WTC11 (cell line): ENCODE measurements around the gene RASIP1. TPM values are rescaled to one million over a fixed set of nuclear protein-coding genes. Genes with fewer than 3 reads are reported as not detected.

Source experiments
- CREB1 ChIP-seq: sonication (generic); formaldehyde crosslinking; IDR thresholded peaks from 2 replicates; pipeline ENCODE4 v1.8.0; 2023; ENCODE audit warnings: mild to moderate bottlenecking, missing genetic modification reagents
- EMX1 ChIP-seq: fragments of 250-450 bp; sonication (Bioruptor Pico); IDR thresholded peaks from 2 replicates; pipeline ENCODE4 v1.8.0; 2021; ENCODE audit warnings: mild to moderate bottlenecking
- ETV6 ChIP-seq: sonication (generic); formaldehyde crosslinking; IDR thresholded peaks from 2 replicates; pipeline ENCODE4 v1.8.1; 2022; ENCODE audit warnings: mild to moderate bottlenecking, missing genetic modification reagents
- GRHL2 ChIP-seq: fragments of 250-450 bp; sonication (Bioruptor Pico); IDR thresholded peaks from 2 replicates; pipeline ENCODE4 v1.8.0; 2022; ENCODE audit warnings: mild to moderate bottlenecking, moderate library complexity; ENCODE audit not compliant: insufficient replicate concordance, severe bottlenecking
- HMGA2 ChIP-seq: fragments of 250-450 bp; sonication (Bioruptor Pico); IDR thresholded peaks from 2 replicates; pipeline ENCODE4 v1.4.0; 2021; ENCODE audit warnings: mild to moderate bottlenecking, moderate library complexity
- JAZF1 ChIP-seq: fragments of 250-450 bp; sonication (Bioruptor Pico); IDR thresholded peaks from 2 replicates; pipeline ENCODE4 v1.9.0; 2021; ENCODE audit warnings: moderate library complexity, mild to moderate bottlenecking, inconsistent platforms
- MYBL2 ChIP-seq: sonication (generic); formaldehyde crosslinking; IDR thresholded peaks from 2 replicates; pipeline ENCODE4 v1.8.1; 2023; ENCODE audit warnings: mild to moderate bottlenecking, moderate library complexity, missing genetic modification reagents
- NFATC4 ChIP-seq: fragments of 250-450 bp; sonication (Bioruptor Pico); IDR thresholded peaks from 2 replicates; pipeline ENCODE4 v1.9.0; 2021; ENCODE audit warnings: mild to moderate bottlenecking
- NR2C2 ChIP-seq: sonication (generic); formaldehyde crosslinking; IDR thresholded peaks from 2 replicates; pipeline ENCODE4 v1.8.0; 2022; ENCODE audit warnings: mild to moderate bottlenecking, missing genetic modification reagents
- RELA ChIP-seq: sonication (generic); formaldehyde crosslinking; IDR thresholded peaks from 2 replicates; pipeline ENCODE4 v1.8.1; 2022; ENCODE audit warnings: missing genetic modification reagents, mild to moderate bottlenecking, borderline replicate concordance
- TEAD4 ChIP-seq: sonication (generic); formaldehyde crosslinking; IDR thresholded peaks from 2 replicates; pipeline ENCODE4 v1.8.0; 2022; ENCODE audit warnings: mild to moderate bottlenecking, missing genetic modification reagents
- TP53 ChIP-seq: sonication (generic); formaldehyde crosslinking; IDR thresholded peaks from 2 replicates; pipeline ENCODE4 v1.8.1; 2023; ENCODE audit warnings: mild to moderate bottlenecking, missing genetic modification reagents
- ZBTB21 ChIP-seq: sonication (generic); formaldehyde crosslinking; IDR thresholded peaks from 2 replicates; pipeline ENCODE4 v1.8.1; 2023; ENCODE audit warnings: mild to moderate bottlenecking, missing genetic modification reagents, borderline replicate concordance
- ZNF138 ChIP-seq: sonication (generic); formaldehyde crosslinking; conservative IDR thresholded peaks from 2 replicates; pipeline ENCODE4 v1.8.1; 2022; ENCODE audit warnings: mild to moderate bottlenecking, moderate library complexity, missing genetic modification reagents
- ZNF396 ChIP-seq: fragments of 250-450 bp; sonication (Bioruptor Pico); IDR thresholded peaks from 2 replicates; pipeline ENCODE4 v1.8.0; 2021; ENCODE audit warnings: mild to moderate bottlenecking, moderate library complexity, borderline replicate concordance
- total RNA-seq: library from RNA; stranded (reverse); gene quantifications from 3 replicates; pipeline ENCODE4 v1.2.3, GENCODE V29; 2021
- TF ChIP-seq, protein P1 (sequence below): sonication (generic); formaldehyde crosslinking; IDR thresholded peaks from 2 replicates; pipeline ENCODE4 v1.8.1; 2023; ENCODE audit warnings: mild to moderate bottlenecking, missing genetic modification reagents, borderline replicate concordance
- TF ChIP-seq, protein P2 (sequence below): fragments of 250-450 bp; sonication (Bioruptor Pico); IDR thresholded peaks from 2 replicates; pipeline ENCODE4 v1.9.0; 2021; ENCODE audit warnings: moderate library complexity, mild to moderate bottlenecking, inconsistent platforms, borderline replicate concordance
- TF ChIP-seq, protein P3 (sequence below): sonication (generic); formaldehyde crosslinking; IDR thresholded peaks from 2 replicates; pipeline ENCODE4 v1.8.0; 2022; ENCODE audit warnings: mild to moderate bottlenecking, missing genetic modification reagents
- TF ChIP-seq, protein P4 (sequence below): sonication (generic); formaldehyde crosslinking; IDR thresholded peaks from 2 replicates; pipeline ENCODE4 v1.8.1; 2022; ENCODE audit warnings: mild to moderate bottlenecking, moderate library complexity, missing genetic modification reagents
- TF ChIP-seq, protein P5 (sequence below): sonication (generic); formaldehyde crosslinking; IDR thresholded peaks from 2 replicates; pipeline ENCODE4 v1.8.1; 2023; ENCODE audit warnings: mild to moderate bottlenecking, moderate library complexity, missing genetic modification reagents
- TF ChIP-seq, protein P6 (sequence below): sonication (generic); formaldehyde crosslinking; IDR thresholded peaks from 2 replicates; pipeline ENCODE4 v1.8.0; 2022; ENCODE audit warnings: mild to moderate bottlenecking, missing genetic modification reagents
- TF ChIP-seq, protein P7 (sequence below): sonication (generic); formaldehyde crosslinking; IDR thresholded peaks from 2 replicates; pipeline ENCODE4 v1.8.0; 2023; ENCODE audit warnings: mild to moderate bottlenecking, missing genetic modification reagents
- TF ChIP-seq, protein P8 (sequence below): sonication (generic); formaldehyde crosslinking; IDR thresholded peaks from 2 replicates; pipeline ENCODE4 v1.8.0; 2022; ENCODE audit warnings: mild to moderate bottlenecking, missing genetic modification reagents
- TF ChIP-seq, protein P9 (sequence below): sonication (generic); formaldehyde crosslinking; IDR thresholded peaks from 2 replicates; pipeline ENCODE4 v1.8.1; 2022; ENCODE audit warnings: mild to moderate bottlenecking, missing genetic modification reagents, moderate library complexity, borderline replicate concordance

RASIP1 gene
- total RNA-seq, 1 experiment from 2014 or later: 4.4 TPM

DNA sequence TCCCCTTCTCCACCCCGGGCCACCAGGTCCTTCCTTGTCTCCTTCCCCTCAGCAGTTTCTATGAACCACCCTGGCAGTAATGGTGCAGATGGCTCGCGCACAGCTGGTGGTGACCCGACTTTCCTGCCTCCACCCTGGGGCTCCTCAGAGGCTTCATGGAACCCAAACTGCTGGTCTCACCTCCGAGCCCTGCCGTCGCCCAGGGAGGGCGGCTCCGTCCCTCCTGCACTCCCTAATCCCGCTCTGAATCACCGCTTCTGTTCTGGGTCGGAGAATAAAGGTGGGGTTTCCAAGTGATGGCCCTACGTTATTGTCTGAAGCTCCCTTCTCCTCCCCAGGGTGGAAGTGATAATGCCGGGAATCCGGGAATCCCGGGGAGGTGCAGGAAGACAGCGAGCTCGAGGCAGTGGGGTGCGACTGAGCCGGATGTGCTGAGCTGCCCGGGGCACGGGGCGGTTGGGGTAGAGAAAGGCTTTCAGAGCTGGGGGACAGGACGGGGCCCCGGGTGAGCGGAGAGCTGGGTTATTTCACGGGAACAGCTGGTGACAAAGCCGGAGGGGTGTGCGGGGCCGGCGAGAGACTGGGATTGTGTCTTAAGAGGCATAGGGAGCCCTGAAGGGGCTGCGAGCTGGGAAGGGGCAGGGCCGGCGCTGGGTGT, 43.9 kb downstream of the RASIP1 start (continued):
- TF ChIP-seq, protein P1, sequence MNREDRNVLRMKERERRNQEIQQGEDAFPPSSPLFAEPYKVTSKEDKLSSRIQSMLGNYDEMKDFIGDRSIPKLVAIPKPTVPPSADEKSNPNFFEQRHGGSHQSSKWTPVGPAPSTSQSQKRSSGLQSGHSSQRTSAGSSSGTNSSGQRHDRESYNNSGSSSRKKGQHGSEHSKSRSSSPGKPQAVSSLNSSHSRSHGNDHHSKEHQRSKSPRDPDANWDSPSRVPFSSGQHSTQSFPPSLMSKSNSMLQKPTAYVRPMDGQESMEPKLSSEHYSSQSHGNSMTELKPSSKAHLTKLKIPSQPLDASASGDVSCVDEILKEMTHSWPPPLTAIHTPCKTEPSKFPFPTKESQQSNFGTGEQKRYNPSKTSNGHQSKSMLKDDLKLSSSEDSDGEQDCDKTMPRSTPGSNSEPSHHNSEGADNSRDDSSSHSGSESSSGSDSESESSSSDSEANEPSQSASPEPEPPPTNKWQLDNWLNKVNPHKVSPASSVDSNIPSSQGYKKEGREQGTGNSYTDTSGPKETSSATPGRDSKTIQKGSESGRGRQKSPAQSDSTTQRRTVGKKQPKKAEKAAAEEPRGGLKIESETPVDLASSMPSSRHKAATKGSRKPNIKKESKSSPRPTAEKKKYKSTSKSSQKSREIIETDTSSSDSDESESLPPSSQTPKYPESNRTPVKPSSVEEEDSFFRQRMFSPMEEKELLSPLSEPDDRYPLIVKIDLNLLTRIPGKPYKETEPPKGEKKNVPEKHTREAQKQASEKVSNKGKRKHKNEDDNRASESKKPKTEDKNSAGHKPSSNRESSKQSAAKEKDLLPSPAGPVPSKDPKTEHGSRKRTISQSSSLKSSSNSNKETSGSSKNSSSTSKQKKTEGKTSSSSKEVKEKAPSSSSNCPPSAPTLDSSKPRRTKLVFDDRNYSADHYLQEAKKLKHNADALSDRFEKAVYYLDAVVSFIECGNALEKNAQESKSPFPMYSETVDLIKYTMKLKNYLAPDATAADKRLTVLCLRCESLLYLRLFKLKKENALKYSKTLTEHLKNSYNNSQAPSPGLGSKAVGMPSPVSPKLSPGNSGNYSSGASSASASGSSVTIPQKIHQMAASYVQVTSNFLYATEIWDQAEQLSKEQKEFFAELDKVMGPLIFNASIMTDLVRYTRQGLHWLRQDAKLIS (CRISPR knock-in tag): no peak
- TF ChIP-seq ZNF138 (CRISPR knock-in tag): no peak
- TF ChIP-seq, protein P2, sequence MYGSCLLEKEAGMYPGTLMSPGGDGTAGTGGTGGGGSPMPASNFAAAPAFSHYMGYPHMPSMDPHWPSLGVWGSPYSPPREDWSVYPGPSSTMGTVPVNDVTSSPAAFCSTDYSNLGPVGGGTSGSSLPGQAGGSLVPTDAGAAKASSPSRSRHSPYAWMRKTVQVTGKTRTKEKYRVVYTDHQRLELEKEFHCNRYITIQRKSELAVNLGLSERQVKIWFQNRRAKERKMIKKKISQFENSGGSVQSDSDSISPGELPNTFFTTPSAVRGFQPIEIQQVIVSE (CRISPR knock-in tag): no peak
- TF ChIP-seq TP53 (CRISPR knock-in tag): no peak
- no peak for TF ChIP-seq GRHL2 (CRISPR knock-in tag)
- TF ChIP-seq, protein P3, sequence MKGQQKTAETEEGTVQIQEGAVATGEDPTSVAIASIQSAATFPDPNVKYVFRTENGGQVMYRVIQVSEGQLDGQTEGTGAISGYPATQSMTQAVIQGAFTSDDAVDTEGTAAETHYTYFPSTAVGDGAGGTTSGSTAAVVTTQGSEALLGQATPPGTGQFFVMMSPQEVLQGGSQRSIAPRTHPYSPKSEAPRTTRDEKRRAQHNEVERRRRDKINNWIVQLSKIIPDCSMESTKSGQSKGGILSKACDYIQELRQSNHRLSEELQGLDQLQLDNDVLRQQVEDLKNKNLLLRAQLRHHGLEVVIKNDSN: no peak
- TF ChIP-seq ZNF396 (CRISPR knock-in tag): no peak
- peak; percentile 75 for TF ChIP-seq ETV6 (CRISPR knock-in tag)
- TF ChIP-seq EMX1: no peak
- TF ChIP-seq, protein P4, sequence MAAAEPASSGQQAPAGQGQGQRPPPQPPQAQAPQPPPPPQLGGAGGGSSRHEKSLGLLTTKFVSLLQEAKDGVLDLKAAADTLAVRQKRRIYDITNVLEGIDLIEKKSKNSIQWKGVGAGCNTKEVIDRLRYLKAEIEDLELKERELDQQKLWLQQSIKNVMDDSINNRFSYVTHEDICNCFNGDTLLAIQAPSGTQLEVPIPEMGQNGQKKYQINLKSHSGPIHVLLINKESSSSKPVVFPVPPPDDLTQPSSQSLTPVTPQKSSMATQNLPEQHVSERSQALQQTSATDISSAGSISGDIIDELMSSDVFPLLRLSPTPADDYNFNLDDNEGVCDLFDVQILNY (CRISPR knock-in tag): 0 out of 2 replicates have a peak, but pooled peaks have one; percentile 9
- TF ChIP-seq, protein P5, sequence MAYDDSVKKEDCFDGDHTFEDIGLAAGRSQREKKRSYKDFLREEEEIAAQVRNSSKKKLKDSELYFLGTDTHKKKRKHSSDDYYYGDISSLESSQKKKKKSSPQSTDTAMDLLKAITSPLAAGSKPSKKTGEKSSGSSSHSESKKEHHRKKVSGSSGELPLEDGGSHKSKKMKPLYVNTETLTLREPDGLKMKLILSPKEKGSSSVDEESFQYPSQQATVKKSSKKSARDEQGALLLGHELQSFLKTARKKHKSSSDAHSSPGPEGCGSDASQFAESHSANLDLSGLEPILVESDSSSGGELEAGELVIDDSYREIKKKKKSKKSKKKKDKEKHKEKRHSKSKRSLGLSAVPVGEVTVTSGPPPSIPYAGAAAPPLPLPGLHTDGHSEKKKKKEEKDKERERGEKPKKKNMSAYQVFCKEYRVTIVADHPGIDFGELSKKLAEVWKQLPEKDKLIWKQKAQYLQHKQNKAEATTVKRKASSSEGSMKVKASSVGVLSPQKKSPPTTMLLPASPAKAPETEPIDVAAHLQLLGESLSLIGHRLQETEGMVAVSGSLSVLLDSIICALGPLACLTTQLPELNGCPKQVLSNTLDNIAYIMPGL (CRISPR knock-in tag): peak; percentile 84
- no peak for TF ChIP-seq RELA (CRISPR knock-in tag)
- TF ChIP-seq HMGA2 (CRISPR knock-in tag): no peak
- no peak for TF ChIP-seq MYBL2 (CRISPR knock-in tag)
- TF ChIP-seq, protein P6, sequence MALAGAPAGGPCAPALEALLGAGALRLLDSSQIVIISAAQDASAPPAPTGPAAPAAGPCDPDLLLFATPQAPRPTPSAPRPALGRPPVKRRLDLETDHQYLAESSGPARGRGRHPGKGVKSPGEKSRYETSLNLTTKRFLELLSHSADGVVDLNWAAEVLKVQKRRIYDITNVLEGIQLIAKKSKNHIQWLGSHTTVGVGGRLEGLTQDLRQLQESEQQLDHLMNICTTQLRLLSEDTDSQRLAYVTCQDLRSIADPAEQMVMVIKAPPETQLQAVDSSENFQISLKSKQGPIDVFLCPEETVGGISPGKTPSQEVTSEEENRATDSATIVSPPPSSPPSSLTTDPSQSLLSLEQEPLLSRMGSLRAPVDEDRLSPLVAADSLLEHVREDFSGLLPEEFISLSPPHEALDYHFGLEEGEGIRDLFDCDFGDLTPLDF: no peak
- TF ChIP-seq ZBTB21 (CRISPR knock-in tag): 0 out of 2 replicates have a peak, but pooled peaks have one; percentile 26
- no peak for TF ChIP-seq CREB1 (CRISPR knock-in tag)
- TF ChIP-seq, protein P7, sequence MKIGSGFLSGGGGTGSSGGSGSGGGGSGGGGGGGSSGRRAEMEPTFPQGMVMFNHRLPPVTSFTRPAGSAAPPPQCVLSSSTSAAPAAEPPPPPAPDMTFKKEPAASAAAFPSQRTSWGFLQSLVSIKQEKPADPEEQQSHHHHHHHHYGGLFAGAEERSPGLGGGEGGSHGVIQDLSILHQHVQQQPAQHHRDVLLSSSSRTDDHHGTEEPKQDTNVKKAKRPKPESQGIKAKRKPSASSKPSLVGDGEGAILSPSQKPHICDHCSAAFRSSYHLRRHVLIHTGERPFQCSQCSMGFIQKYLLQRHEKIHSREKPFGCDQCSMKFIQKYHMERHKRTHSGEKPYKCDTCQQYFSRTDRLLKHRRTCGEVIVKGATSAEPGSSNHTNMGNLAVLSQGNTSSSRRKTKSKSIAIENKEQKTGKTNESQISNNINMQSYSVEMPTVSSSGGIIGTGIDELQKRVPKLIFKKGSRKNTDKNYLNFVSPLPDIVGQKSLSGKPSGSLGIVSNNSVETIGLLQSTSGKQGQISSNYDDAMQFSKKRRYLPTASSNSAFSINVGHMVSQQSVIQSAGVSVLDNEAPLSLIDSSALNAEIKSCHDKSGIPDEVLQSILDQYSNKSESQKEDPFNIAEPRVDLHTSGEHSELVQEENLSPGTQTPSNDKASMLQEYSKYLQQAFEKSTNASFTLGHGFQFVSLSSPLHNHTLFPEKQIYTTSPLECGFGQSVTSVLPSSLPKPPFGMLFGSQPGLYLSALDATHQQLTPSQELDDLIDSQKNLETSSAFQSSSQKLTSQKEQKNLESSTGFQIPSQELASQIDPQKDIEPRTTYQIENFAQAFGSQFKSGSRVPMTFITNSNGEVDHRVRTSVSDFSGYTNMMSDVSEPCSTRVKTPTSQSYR: no peak
- TF ChIP-seq NR2C2 (CRISPR knock-in tag): no peak
- no peak for TF ChIP-seq JAZF1
- TF ChIP-seq, protein P8, sequence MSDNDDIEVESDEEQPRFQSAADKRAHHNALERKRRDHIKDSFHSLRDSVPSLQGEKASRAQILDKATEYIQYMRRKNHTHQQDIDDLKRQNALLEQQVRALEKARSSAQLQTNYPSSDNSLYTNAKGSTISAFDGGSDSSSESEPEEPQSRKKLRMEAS (CRISPR knock-in tag): 0 out of 2 replicates have a peak, but pooled peaks have one; percentile 7
- TF ChIP-seq NFATC4 (CRISPR knock-in tag): no peak
- TF ChIP-seq TEAD4 (CRISPR knock-in tag): no peak
- TF ChIP-seq, protein P9, sequence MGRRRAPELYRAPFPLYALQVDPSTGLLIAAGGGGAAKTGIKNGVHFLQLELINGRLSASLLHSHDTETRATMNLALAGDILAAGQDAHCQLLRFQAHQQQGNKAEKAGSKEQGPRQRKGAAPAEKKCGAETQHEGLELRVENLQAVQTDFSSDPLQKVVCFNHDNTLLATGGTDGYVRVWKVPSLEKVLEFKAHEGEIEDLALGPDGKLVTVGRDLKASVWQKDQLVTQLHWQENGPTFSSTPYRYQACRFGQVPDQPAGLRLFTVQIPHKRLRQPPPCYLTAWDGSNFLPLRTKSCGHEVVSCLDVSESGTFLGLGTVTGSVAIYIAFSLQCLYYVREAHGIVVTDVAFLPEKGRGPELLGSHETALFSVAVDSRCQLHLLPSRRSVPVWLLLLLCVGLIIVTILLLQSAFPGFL (CRISPR knock-in tag): no peak
